ENCODE measurements around the gene HSD17B3.
"Not testable (repeated sequence)": the region's sequence is repeated elsewhere in the genome, so short reads cannot be mapped to it uniquely, and the experiment has no call there.

Gene HSD17B3

GRCh38 chr9:96192710-96193109, 109.3 kb downstream of the HSD17B3 start:
- DNase-seq: no peak

GRCh38 chr9:96189995-96190394, 112.0 kb downstream of the HSD17B3 start:
- no peak for DNase-seq

GRCh38 chr9:96189581-96189980, 112.4 kb downstream of the HSD17B3 start:
- not testable (repeated sequence) for DNase-seq

- no peak for DNase-seq
Measured at GRCh38 chr9:96188571-96188970, 113.4 kb downstream of the HSD17B3 start.

GRCh38 chr9:96187151-96187555, 114.8 kb downstream of the HSD17B3 start:
- no peak for DNase-seq

GRCh38 chr9:96186591-96187011, 115.4 kb downstream of the HSD17B3 start:
- no peak for DNase-seq

- DNase-seq: no peak
Measured at GRCh38 chr9:96185518-96186156, 116.3 kb downstream of the HSD17B3 start.
